Muscle of leg (tissue), 11 donors: ENCODE measurements around the gene FAM107B. TPM values are rescaled to one million over a fixed set of nuclear protein-coding genes. Genes with fewer than 3 reads are reported as not detected.

Source experiments
- DNase-seq: peaks from one replicate; pipeline ENCODE4 v3.0.0; 2013
- H3K27ac ChIP-seq: one replicate; pipeline ENCODE4 v1.5.1; 2013; ENCODE audit warnings: mild to moderate bottlenecking, low read length, control low read depth
- H3K27me3 ChIP-seq: one replicate; pipeline ENCODE4 v1.6.1; 2013; ENCODE audit warnings: low read length; ENCODE audit not compliant: control insufficient read depth, insufficient read depth
- H3K36me3 ChIP-seq: one replicate; pipeline ENCODE4 v1.6.1; 2013; ENCODE audit warnings: low read length; ENCODE audit not compliant: control insufficient read depth, insufficient read depth
- H3K4me1 ChIP-seq: one replicate; pipeline ENCODE4 v1.6.1; 2013; ENCODE audit warnings: low read length; ENCODE audit not compliant: control insufficient read depth, insufficient read depth
- H3K4me3 ChIP-seq: one replicate; pipeline ENCODE4 v1.5.1; 2013; ENCODE audit warnings: low read length, control low read depth
- H3K9me3 ChIP-seq: replicated peaks from 2 replicates; pipeline ENCODE4 v1.6.1; 2013; ENCODE audit warnings: low read depth, low read length; ENCODE audit not compliant: control insufficient read depth
- WGBS: methylation state at CpG from one replicate; pipeline ENCODE4 v1.1.5; 2013; ENCODE audit warnings: missing lambda C conversion rate; ENCODE audit not compliant: insufficient coverage; 5-methylcytosine and 5-hydroxymethylcytosine counted together
- polyA plus RNA-seq, 8 donors: library from polyadenylated mRNA; unstranded; fragments of 120-200 nt; gene quantifications; one replicate each; pipeline versions ENCODE4 v1.2.1 to v1.2.3, GENCODE V29; 2013; ENCODE audit warnings: inconsistent platforms in 1 of 8, low replicate concordance in 1 of 8; ENCODE audit not compliant: insufficient read length in 8 of 8, insufficient read depth in 1 of 8
- total RNA-seq: library from RNA; stranded (reverse); fragments of 120-200 nt; gene quantifications from one replicate; pipeline ENCODE4 v1.2.4, GENCODE V29; 2013

The FAM107B gene
- total and polyA plus RNA-seq, 9 donors: 13.5 to 32.4 (median 18.7) TPM

DNA sequence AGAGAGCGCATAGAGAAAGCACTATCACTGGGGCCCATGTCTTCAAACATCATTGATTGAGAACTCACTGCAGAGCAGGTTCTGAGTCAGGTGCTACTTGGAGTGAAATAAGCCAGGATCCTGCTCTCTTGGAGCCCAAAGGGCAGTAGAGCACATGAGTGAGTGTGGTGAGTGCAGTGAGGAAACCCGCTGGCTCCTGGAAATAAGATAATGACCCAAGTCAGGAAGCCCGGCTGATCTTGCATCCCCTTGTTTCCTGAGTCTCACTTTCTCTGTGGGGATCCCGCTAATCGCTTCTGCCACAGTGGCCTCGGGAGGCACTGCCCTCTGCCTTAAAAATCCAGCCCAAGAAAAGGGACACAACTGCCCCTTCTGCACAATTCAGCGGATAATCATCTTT lies 7.1 kb upstream of the FAM107B start:
- no peak for DNase-seq

DNA sequence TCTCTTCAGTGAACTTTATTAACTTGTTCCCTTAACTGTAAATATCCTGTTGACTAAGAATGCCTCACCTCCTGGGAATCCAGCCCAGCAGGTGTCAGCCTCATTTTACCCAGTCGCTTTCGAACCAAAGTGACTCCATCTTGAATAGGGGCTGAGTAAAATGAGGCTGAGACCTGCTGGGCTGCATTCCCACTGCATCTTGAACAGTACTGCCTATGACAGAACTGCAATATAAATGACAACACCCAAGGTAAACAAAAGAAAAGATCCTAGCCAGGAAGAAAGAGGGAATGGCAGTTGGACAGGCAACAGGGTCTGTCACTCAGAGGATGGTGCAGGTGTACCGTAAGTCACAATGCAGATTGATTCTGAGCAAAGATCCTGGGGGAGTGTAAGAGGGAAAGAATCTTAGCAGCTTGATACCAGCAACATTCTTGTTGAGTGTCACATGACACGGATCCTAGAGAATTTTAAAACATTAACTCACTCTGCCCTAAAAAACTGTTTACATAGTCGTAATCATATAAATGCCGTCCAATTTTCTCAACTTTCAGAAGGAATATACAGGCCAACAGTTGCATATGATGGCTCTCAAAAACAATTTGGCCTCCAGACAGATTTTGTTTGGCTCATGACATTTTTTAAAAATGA lies 4.4 kb upstream of the FAM107B start:
- DNase-seq: peak; percentile 85
- WGBS: 29% methylated on average over 3 of the region's 6 CpGs
- H3K36me3 ChIP-seq: no peaks in the 10 kb centered on the region
- H3K27me3 ChIP-seq: peaks cover 2% of the 10 kb centered on the region
- H3K4me1 ChIP-seq: no peaks in the 10 kb centered on the region
- no peaks in the 10 kb centered on the region for H3K9me3 ChIP-seq
- no peak overlapping the region for H3K27ac ChIP-seq
- no peak overlapping the region for H3K4me3 ChIP-seq

More for the DNA sequence above, 7.1 kb upstream of the FAM107B start:
- Histone ChIP-seq H3K4me3 (no peak overlapping the region), H3K27ac (no peak overlapping the region), H3K27me3 (no peaks in the 10 kb centered on the region), H3K4me1 (no peaks in the 10 kb centered on the region), H3K36me3 (no peaks in the 10 kb centered on the region), H3K9me3 (peaks cover 6% of the 10 kb centered on the region)
- WGBS: 73% methylated on average over 7 of the region's 7 CpGs

- no peaks in the 10 kb centered on the region for H3K9me3 ChIP-seq
- 95% methylated on average over 3 of the region's 9 CpGs for WGBS
These were observed 1.8 kb upstream of the FAM107B start for GRCh38 chr10:14776546-14776945.

DNA sequence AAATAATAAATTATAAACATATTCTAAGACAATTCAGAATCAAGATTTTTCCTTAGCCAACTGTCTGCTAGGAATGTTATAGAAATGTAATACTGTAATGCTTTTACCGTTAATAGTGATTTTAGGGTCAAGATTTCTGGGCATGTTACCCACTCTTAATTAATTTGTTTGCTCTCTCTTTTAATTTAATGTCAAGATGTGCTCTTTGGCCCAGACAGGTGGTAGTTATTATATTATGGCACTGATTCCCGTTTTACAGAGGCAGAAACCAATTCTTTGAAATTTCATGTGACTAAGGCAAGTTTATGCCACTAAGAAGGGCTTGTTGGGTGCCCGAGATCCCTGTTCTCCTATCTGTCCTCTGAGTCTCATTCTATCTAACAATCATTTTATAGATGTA lies 959 bp upstream of the FAM107B start:
- no peaks in the 10 kb centered on the region for H3K36me3 ChIP-seq
- peaks cover 2% of the 10 kb centered on the region for H3K27me3 ChIP-seq
- H3K4me1 ChIP-seq: no peaks in the 10 kb centered on the region
- DNase-seq: no peak
- no peaks in the 10 kb centered on the region for H3K9me3 ChIP-seq
- no CpG with 5 or more reads among the region's 3 CpGs for WGBS
- H3K4me3 ChIP-seq: no peak overlapping the region
- H3K27ac ChIP-seq: no peak overlapping the region

More at GRCh38 chr10:14776546-14776945, 1.8 kb upstream of the FAM107B start:
- H3K27me3 ChIP-seq: peaks cover 2% of the 10 kb centered on the region
- DNase-seq: no peak
- H3K4me1 ChIP-seq: no peaks in the 10 kb centered on the region
- no peaks in the 10 kb centered on the region for H3K36me3 ChIP-seq
- no peak overlapping the region for H3K27ac ChIP-seq
- H3K4me3 ChIP-seq: no peak overlapping the region

- Histone ChIP-seq H3K27me3 (peaks cover 2% of the 10 kb centered on the region), H3K9me3 (no peaks in the 10 kb centered on the region), H3K4me3 (no peak overlapping the region), H3K27ac (no peak overlapping the region), H3K4me1 (no peaks in the 10 kb centered on the region), H3K36me3 (no peaks in the 10 kb centered on the region)
- no peak for DNase-seq
- 91% methylated on average over 22 of the region's 22 CpGs for WGBS
These were observed 500 bp downstream of the FAM107B start for GRCh38 chr10:14774214-14774580.

DNA sequence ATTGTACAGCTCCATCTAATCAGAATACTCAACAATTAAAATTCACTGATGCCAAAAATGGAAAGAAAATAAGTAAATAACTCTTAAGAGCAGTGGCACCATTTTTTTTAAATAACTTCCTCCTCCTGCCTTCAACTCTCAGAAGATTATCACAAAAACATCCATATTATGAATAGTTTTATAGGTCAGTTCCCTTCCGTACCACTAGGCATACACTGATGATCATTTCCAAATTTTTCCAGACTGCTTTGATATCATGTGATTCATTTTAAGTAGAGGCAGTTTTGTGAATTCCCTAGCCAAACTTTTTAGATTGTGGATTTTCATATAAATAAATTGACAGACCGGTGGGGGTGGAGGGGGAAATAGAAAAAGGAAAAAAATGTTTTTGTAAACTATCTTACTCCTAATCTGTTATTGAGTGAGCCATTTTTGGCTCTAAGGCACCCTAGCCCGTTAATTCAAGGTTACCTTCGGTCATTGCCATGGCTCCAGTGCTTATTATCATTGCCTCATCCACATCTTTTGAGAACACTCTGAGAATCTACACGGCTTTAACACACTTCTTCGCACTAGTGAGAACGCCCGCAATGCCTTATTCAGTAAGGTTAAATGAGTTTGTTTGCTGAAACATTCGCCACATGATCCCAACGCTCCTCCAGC lies 1.0 kb downstream of the FAM107B start:
- H3K4me1 ChIP-seq: no peaks in the 10 kb centered on the region
- H3K9me3 ChIP-seq: no peaks in the 10 kb centered on the region
- H3K4me3 ChIP-seq: no peak overlapping the region
- DNase-seq: no peak
- H3K27ac ChIP-seq: no peak overlapping the region
- H3K36me3 ChIP-seq: no peaks in the 10 kb centered on the region
- 87% methylated on average over 4 of the region's 10 CpGs for WGBS
- peaks cover 2% of the 10 kb centered on the region for H3K27me3 ChIP-seq

DNA sequence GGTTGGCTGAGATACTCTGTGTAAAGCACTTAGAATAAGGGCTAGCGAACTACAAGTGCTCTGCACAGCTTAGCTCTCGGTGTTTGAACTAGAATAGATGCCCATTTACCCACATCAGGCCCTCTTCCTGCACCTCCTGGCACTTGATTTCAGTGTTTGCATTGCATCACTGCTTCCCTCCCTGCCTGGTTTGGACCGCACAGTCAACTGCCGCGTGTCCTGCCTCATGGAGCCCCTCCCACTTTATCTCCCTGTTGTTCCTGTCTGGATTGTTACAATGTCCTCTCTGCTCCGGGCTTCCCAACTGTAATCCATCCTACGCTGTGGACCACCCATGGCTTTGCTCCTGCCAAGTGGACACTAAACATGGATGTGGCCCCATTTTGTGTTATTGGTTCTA lies 2.3 kb downstream of the FAM107B start:
- no peaks in the 10 kb centered on the region for H3K4me1 ChIP-seq
- H3K4me3 ChIP-seq: no peak overlapping the region
- no peak overlapping the region for H3K27ac ChIP-seq
- H3K36me3 ChIP-seq: no peaks in the 10 kb centered on the region
- peaks cover 2% of the 10 kb centered on the region for H3K27me3 ChIP-seq
- H3K9me3 ChIP-seq: no peaks in the 10 kb centered on the region
- WGBS: 67% methylated on average over 7 of the region's 7 CpGs
- no peak for DNase-seq

DNA sequence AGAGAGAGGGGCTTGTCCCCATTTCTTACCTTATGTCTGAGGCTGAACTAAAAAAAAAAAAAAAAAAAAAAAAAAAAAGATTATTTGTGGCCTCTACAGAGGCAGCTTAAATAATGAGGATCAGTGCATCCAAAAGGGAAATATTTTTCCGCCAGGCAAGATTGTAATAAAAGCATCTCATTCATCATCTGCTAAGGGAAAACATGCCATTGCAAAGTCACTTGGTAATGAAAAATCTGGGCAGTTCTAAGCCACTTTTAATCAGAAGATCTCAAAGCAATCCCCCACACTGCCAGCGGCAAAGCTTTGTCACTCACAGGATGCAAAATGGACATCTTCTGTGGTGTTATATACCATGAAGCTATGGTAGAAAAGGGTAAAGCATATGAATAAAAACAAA lies 3.8 kb downstream of the FAM107B start:
- Histone ChIP-seq H3K4me1 (no peaks in the 10 kb centered on the region), H3K27me3 (peaks cover 2% of the 10 kb centered on the region), H3K9me3 (no peaks in the 10 kb centered on the region), H3K36me3 (no peaks in the 10 kb centered on the region), H3K4me3 (no peak overlapping the region), H3K27ac (no peak overlapping the region)
- no CpG with 5 or more reads among the region's 2 CpGs for WGBS
- DNase-seq: no peak

- H3K4me1 ChIP-seq: no peaks in the 10 kb centered on the region
- WGBS: no CpG with 5 or more reads among the region's 5 CpGs
- H3K27me3 ChIP-seq: peaks cover 4% of the 10 kb centered on the region
- H3K27ac ChIP-seq: no peak overlapping the region
- no peak overlapping the region for H3K4me3 ChIP-seq
- no peak for DNase-seq
- H3K36me3 ChIP-seq: no peaks in the 10 kb centered on the region
- no peaks in the 10 kb centered on the region for H3K9me3 ChIP-seq
These were observed 13.3 kb downstream of the FAM107B start for GRCh38 chr10:14761372-14761771.

GRCh38 chr10:14758994-14759664 lies 15.6 kb downstream of the FAM107B start:
- no peaks in the 10 kb centered on the region for H3K4me1 ChIP-seq
- H3K4me3 ChIP-seq: no peak overlapping the region
- no peaks in the 10 kb centered on the region for H3K36me3 ChIP-seq
- WGBS: no CpG with 5 or more reads among the region's 8 CpGs
- no peak overlapping the region for H3K27ac ChIP-seq
- no peaks in the 10 kb centered on the region for H3K9me3 ChIP-seq
- DNase-seq: no peak
- peaks cover 4% of the 10 kb centered on the region for H3K27me3 ChIP-seq
